IMR-90 (cell line): ENCODE data around the gene COL18A1. TPM values are rescaled to one million over a fixed set of nuclear protein-coding genes. Genes with fewer than 3 reads are reported as not detected.

Source experiments
- ATAC-seq: fragments of 200-7000 bp; cut with Tn5 transposase; 2 replicates; pipeline ENCODE4 v1.9.1; 2020; ENCODE audit warnings: low read depth, mild to moderate bottlenecking, moderate library complexity
- BruUV-seq: library from RNA; stranded (reverse); fragments of 400-500 nt; replicated peaks from 2 replicates; lab custom pipeline; 2021; lab: Mats Ljungman, UMichigan
- CTCF ChIA-PET: fragments of 300-600 bp; formaldehyde crosslinking; extraction: SDS; loops from one replicate; lab custom pipeline; 2021; ENCODE audit warnings: antibody characterized with exemption; lab: Yijun Ruan, JAX
- POLR2A ChIA-PET: fragments of 300-600 bp; sonication (Branson Sonifier 250); formaldehyde crosslinking; loops from one replicate; lab custom pipeline; 2022; ENCODE audit warnings: antibody characterized with exemption; ENCODE audit not compliant: unreplicated experiment; lab: Charles Lee
- DNase-seq: peaks from one replicate; pipeline ENCODE4 v3.0.0; 2013
- H2AFZ ChIP-seq: replicated peaks from 2 replicates; pipeline ENCODE3; 2013; ENCODE audit warnings: low read length, mild to moderate bottlenecking; ENCODE audit not compliant: poor library complexity
- H2AK5ac ChIP-seq: 2 replicates; pipeline ENCODE4 v1.6.1; 2013; ENCODE audit warnings: low read depth, low read length, inconsistent platforms
- H2AK9ac ChIP-seq: replicated peaks from 2 replicates; pipeline ENCODE3; 2013; ENCODE audit warnings: mild to moderate bottlenecking, low read depth, low read length, moderate library complexity; ENCODE audit not compliant: poor library complexity
- H2BK120ac ChIP-seq: 2 replicates; pipeline ENCODE4 v1.6.1; 2013; ENCODE audit warnings: low read depth, low read length, inconsistent platforms
- H2BK15ac ChIP-seq: 3 replicates; pipeline ENCODE4 v1.6.1; 2013; ENCODE audit warnings: low read depth, low read length, inconsistent platforms
- H2BK20ac ChIP-seq: 2 replicates; pipeline ENCODE4 v1.6.1; 2013; ENCODE audit warnings: low read depth, mild to moderate bottlenecking, inconsistent platforms, low read length, moderate library complexity
- H2BK5ac ChIP-seq: 2 replicates; pipeline ENCODE4 v1.6.1; 2013; ENCODE audit warnings: mild to moderate bottlenecking, low read depth, low read length, inconsistent platforms; ENCODE audit not compliant: poor library complexity, severe bottlenecking
- H3K14ac ChIP-seq: replicated peaks from 2 replicates; pipeline ENCODE4 v1.6.1; 2013; ENCODE audit warnings: low read depth, low read length, inconsistent platforms
- H3K18ac ChIP-seq: 2 replicates; pipeline ENCODE4 v1.6.1; 2013; ENCODE audit warnings: low read depth, low read length, control low read depth
- H3K23ac ChIP-seq: 2 replicates; pipeline ENCODE4 v1.6.1; 2013; ENCODE audit warnings: low read depth, low read length, inconsistent platforms
- H3K27ac ChIP-seq: 2 replicates; pipeline ENCODE4 v1.5.1; 2013; ENCODE audit warnings: mild to moderate bottlenecking, control low read depth, low read length; ENCODE audit not compliant: insufficient read depth
- H3K27me3 ChIP-seq: 2 replicates; pipeline ENCODE4 v1.6.1; 2013; ENCODE audit warnings: low read length; ENCODE audit not compliant: control insufficient read depth, insufficient read depth
- H3K36me3 ChIP-seq: 2 replicates; pipeline ENCODE4 v1.6.1; 2013; ENCODE audit warnings: low read length, mixed read lengths; ENCODE audit not compliant: control insufficient read depth, insufficient read depth
- H3K4ac ChIP-seq: 2 replicates; pipeline ENCODE4 v1.6.1; 2013; ENCODE audit warnings: low read depth, low read length, inconsistent platforms
- H3K4me1 ChIP-seq: 2 replicates; pipeline ENCODE4 v1.6.1; 2013; ENCODE audit warnings: low read length, mixed read lengths; ENCODE audit not compliant: control insufficient read depth, insufficient read depth
- H3K4me2 ChIP-seq: 2 replicates; pipeline ENCODE4 v1.6.1; 2013; ENCODE audit warnings: low read depth, mild to moderate bottlenecking, control low read depth, low read length, moderate library complexity
- H3K4me3 ChIP-seq: 2 replicates; pipeline ENCODE4 v1.5.1; 2013; ENCODE audit warnings: low read depth, mild to moderate bottlenecking, control low read depth, low read length, moderate library complexity; ENCODE audit not compliant: insufficient read depth
- H3K56ac ChIP-seq: 2 replicates; pipeline ENCODE4 v1.6.1; 2013; ENCODE audit warnings: low read length, inconsistent platforms; ENCODE audit not compliant: insufficient read depth; ENCODE audit errors: extremely low read depth
- H3K79me1 ChIP-seq, 2 experiments: 2 replicates each; pipeline ENCODE4 v1.6.1; 2013; ENCODE audit warnings: low read length in 2 of 2, inconsistent platforms in 1 of 2, low read depth in 1 of 2
- H3K9ac ChIP-seq: 2 replicates; pipeline ENCODE4 v1.6.1; 2013; ENCODE audit warnings: low read depth, low read length, control low read depth
- H3K9me1 ChIP-seq: 2 replicates; pipeline ENCODE4 v1.6.1; 2013; ENCODE audit warnings: low read length, inconsistent platforms; ENCODE audit not compliant: insufficient read depth
- H3K9me3 ChIP-seq: 2 replicates; pipeline ENCODE4 v1.6.1; 2013; ENCODE audit warnings: low read length; ENCODE audit not compliant: control insufficient read depth, insufficient read depth
- H4K20me1 ChIP-seq: 2 replicates; pipeline ENCODE4 v1.6.1; 2013; ENCODE audit warnings: low read length, inconsistent platforms; ENCODE audit not compliant: insufficient read depth
- H4K5ac ChIP-seq: 2 replicates; pipeline ENCODE4 v1.6.1; 2013; ENCODE audit warnings: mild to moderate bottlenecking, low read depth, low read length, control low read depth
- H4K8ac ChIP-seq, 2 experiments: 2 replicates each; pipeline ENCODE4 v1.6.1; 2013; ENCODE audit warnings: low read depth in 2 of 2, low read length in 2 of 2, control low read depth in 1 of 2, inconsistent platforms in 1 of 2
- H4K91ac ChIP-seq: 2 replicates; pipeline ENCODE4 v1.6.1; 2013; ENCODE audit warnings: low read depth, low read length, inconsistent platforms; ENCODE audit not compliant: insufficient read depth
- BHLHE40 ChIP-seq: fragments of 150-350 bp; IDR thresholded peaks from 2 replicates; pipeline ENCODE4 v1.6.1; 2016; ENCODE audit warnings: mild to moderate bottlenecking, low read depth, low read length
- CEBPB ChIP-seq: IDR thresholded peaks from 2 replicates; pipeline ENCODE4 v1.6.1; 2012; ENCODE audit warnings: low read depth, low read length, improper control_type of control experiment
- CHD1 ChIP-seq: IDR thresholded peaks from 2 replicates; pipeline ENCODE4 v1.6.1; 2012; ENCODE audit warnings: low read depth, low read length, improper control_type of control experiment
- FOS ChIP-seq: fragments of 150-350 bp; IDR thresholded peaks from 2 replicates; pipeline ENCODE4 v1.6.1; 2016; ENCODE audit warnings: low read depth, low read length
- MAFK ChIP-seq: IDR thresholded peaks from 2 replicates; pipeline ENCODE4 v1.6.1; 2012; ENCODE audit warnings: low read depth, low read length, improper control_type of control experiment
- MAZ ChIP-seq: IDR thresholded peaks from 2 replicates; pipeline ENCODE4 v1.6.1; 2012; ENCODE audit warnings: low read depth, mild to moderate bottlenecking, low read length, improper control_type of control experiment, moderate library complexity, borderline replicate concordance
- MXI1 ChIP-seq: IDR thresholded peaks from 2 replicates; pipeline ENCODE4 v1.6.1; 2012; ENCODE audit warnings: low read depth, mild to moderate bottlenecking, low read length, moderate library complexity, borderline replicate concordance
- NFE2L2 ChIP-seq: fragments of 150-350 bp; IDR thresholded peaks from 2 replicates; pipeline ENCODE4 v1.6.1; 2016; ENCODE audit warnings: low read depth, mild to moderate bottlenecking, low read length
- POLR2A ChIP-seq: IDR thresholded peaks from 2 replicates; pipeline ENCODE4 v1.6.1; 2012; ENCODE audit warnings: mild to moderate bottlenecking, low read depth, low read length
- RAD21 ChIP-seq: IDR thresholded peaks from 2 replicates; pipeline ENCODE4 v1.6.1; 2012; ENCODE audit warnings: low read length, improper control_type of control experiment
- RCOR1 ChIP-seq: IDR thresholded peaks from 2 replicates; pipeline ENCODE4 v1.6.1; 2012; ENCODE audit warnings: mild to moderate bottlenecking, low read length, improper control_type of control experiment; ENCODE audit not compliant: insufficient replicate concordance
- RFX5 ChIP-seq: IDR thresholded peaks from 2 replicates; pipeline ENCODE4 v1.8.0; 2012; ENCODE audit warnings: low read depth, mild to moderate bottlenecking, low read length, moderate library complexity
- SMC3 ChIP-seq: fragments of 150-350 bp; IDR thresholded peaks from 2 replicates; pipeline ENCODE4 v1.6.1; 2016; ENCODE audit warnings: low read depth, mild to moderate bottlenecking, antibody characterized with exemption, low read length, moderate library complexity
- WGBS, 2 experiments: methylation state at CpG; one replicate each; pipeline versions ENCODE4 v1.1.5 to v1.1.7; 2013; ENCODE audit warnings: missing lambda C conversion rate in 2 of 2; ENCODE audit not compliant: insufficient read length in 1 of 2; ENCODE audit errors: extremely low coverage in 2 of 2; 5-methylcytosine and 5-hydroxymethylcytosine counted together
- dilution Hi-C: fragments of 300-500 bp; cut with HindIII; formaldehyde crosslinking; loops from one replicate; pipeline ENCODE4 v1.14.3; 2018; ENCODE audit warnings: low sequenced_read_pairs; ENCODE audit not compliant: unreplicated experiment
- in situ Hi-C: fragments of 300-500 bp; cut with MboI; formaldehyde crosslinking; loops from 3 replicates; pipeline ENCODE4 v1.14.3; 2019; ENCODE audit warnings: low sequenced_read_pairs, inconsistent platforms, mixed read lengths
- intact Hi-C: fragments of 100-400 bp; cut with micrococcal nuclease; formaldehyde crosslinking; loops from 2 replicates; pipeline ENCODE4 v1.10.0; 2022
- polyA plus RNA-seq, 3 experiments: library from polyadenylated mRNA; depleted of rRNA; stranded (reverse); fragments of >200 nt; gene quantifications; 2 replicates each; pipeline ENCODE4 v1.2.3, GENCODE V29; 2012; ENCODE audit warnings: low replicate concordance in 1 of 3
- total RNA-seq: library from RNA; depleted of rRNA; stranded (reverse); fragments of >200 nt; gene quantifications from 2 replicates; pipeline ENCODE4 v1.2.3, GENCODE V29; 2012
- TF ChIP-seq, protein P1 (sequence below): fragments of 150-350 bp; IDR thresholded peaks from 2 replicates; pipeline ENCODE4 v1.6.1; 2016; ENCODE audit warnings: low read depth, mild to moderate bottlenecking, low read length, moderate library complexity, borderline replicate concordance
- TF ChIP-seq, protein P2 (sequence below): fragments of 150-350 bp; IDR thresholded peaks from 2 replicates; pipeline ENCODE4 v1.6.1; 2017; ENCODE audit warnings: mild to moderate bottlenecking, antibody characterized with exemption, low read length, low read depth
- TF ChIP-seq, protein P3 (sequence below): conservative IDR thresholded peaks from 2 replicates; pipeline ENCODE4 v1.5.1; 2012; ENCODE audit warnings: mild to moderate bottlenecking, low read depth, low read length, improper control_type of control experiment

COL18A1 gene
- total and polyA plus RNA-seq, 2 of the 4 experiments (the other 2 are of a cell fraction), result 4.3 to 46.7 TPM

DNA sequence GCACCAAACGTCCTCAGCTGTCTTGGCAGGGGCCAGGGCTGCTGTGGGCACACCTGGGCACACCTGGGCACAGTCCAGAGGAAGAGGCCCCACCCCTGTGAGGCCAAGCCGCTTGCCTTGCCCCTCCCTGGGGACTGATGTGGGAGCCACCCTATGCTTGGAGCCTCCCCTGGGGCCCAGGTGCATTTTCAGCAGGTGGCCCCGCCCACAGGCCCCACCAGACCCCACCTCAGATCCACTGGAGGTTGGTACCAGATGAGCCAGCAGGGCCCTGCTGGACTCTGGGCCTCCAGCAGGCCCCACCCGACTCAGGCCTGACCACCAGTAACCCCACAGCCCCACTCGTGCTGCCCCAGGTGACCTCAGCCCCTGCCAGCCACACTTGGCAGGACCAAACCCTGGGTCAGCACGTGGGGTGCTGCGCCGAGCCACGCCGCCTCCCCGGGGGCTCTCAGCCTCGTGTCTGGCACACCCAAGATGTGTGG lies 128.4 kb downstream of the COL18A1 start:
- Histone ChIP-seq H3K9me1 (peaks cover 14% of the 10 kb centered on the region), H3K56ac (no peak overlapping the region), H4K20me1 (peaks cover 10% of the 10 kb centered on the region; the same call in 1 of the 2 replicates), H3K79me1 (peaks cover 8 to 13% of the 10 kb centered on the region in 2 experiments; a peak in 2 of 4 replicates), H3K9me3 (no peaks in the 10 kb centered on the region), H3K4me3 (no peak overlapping the region), H3K4me1 (peaks cover 4% of the 10 kb centered on the region), H4K5ac (no peak overlapping the region), H4K91ac (no peak overlapping the region), H3K27me3 (no peaks in the 10 kb centered on the region), H2AFZ (no peak overlapping the region), H3K14ac (no peak overlapping the region), H2BK20ac (no peak overlapping the region), H3K4ac (no peak overlapping the region), H3K4me2 (no peak overlapping the region), H2AK9ac (peak overlapping the region; percentile 31), H3K9ac (no peak overlapping the region), H2BK120ac (no peak overlapping the region), H2AK5ac (no peak overlapping the region), H3K36me3 (peaks cover 20% of the 10 kb centered on the region), H4K8ac (no peak overlapping the region), H3K27ac (no peak overlapping the region), H3K18ac (no peak overlapping the region), H3K23ac (no peak overlapping the region), H2BK5ac (no peak overlapping the region), H2BK15ac (no peak overlapping the region)
- no TSS peak for BruUV-seq
- 88% methylated on average over 7 of the region's 12 CpGs; no CpG with 5 or more reads in 1 of the 2 experiments for WGBS, 2 experiments
- ATAC-seq, result no peak
- intact Hi-C loops, result no loop called here
- CTCF ChIA-PET, result interaction anchor here (0.7 kb wide), 1 partner anchor 412 kb away, joined by 3 read pairs; no protein-coding TSS in a partner anchor
- POLR2A ChIA-PET, result no interaction called here
- dilution Hi-C loops, result no loop called here
- no peak for DNase-seq
- in situ Hi-C loops, result no loop called here
- TF ChIP-seq FOS (no peak), RCOR1 (no peak), BHLHE40 (no peak), POLR2A (no peak), CEBPB (no peak), RAD21 (no peak), NFE2L2 (no peak), MAZ (no peak), MXI1 (no peak), CHD1 (no peak), SMC3 (no peak), MAFK (no peak), RFX5 (no peak)
- TF ChIP-seq, protein P1, sequence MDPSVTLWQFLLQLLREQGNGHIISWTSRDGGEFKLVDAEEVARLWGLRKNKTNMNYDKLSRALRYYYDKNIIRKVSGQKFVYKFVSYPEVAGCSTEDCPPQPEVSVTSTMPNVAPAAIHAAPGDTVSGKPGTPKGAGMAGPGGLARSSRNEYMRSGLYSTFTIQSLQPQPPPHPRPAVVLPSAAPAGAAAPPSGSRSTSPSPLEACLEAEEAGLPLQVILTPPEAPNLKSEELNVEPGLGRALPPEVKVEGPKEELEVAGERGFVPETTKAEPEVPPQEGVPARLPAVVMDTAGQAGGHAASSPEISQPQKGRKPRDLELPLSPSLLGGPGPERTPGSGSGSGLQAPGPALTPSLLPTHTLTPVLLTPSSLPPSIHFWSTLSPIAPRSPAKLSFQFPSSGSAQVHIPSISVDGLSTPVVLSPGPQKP, result no peak
- TF ChIP-seq, protein P2, sequence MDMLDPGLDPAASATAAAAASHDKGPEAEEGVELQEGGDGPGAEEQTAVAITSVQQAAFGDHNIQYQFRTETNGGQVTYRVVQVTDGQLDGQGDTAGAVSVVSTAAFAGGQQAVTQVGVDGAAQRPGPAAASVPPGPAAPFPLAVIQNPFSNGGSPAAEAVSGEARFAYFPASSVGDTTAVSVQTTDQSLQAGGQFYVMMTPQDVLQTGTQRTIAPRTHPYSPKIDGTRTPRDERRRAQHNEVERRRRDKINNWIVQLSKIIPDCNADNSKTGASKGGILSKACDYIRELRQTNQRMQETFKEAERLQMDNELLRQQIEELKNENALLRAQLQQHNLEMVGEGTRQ, result no peak
- TF ChIP-seq, protein P3, sequence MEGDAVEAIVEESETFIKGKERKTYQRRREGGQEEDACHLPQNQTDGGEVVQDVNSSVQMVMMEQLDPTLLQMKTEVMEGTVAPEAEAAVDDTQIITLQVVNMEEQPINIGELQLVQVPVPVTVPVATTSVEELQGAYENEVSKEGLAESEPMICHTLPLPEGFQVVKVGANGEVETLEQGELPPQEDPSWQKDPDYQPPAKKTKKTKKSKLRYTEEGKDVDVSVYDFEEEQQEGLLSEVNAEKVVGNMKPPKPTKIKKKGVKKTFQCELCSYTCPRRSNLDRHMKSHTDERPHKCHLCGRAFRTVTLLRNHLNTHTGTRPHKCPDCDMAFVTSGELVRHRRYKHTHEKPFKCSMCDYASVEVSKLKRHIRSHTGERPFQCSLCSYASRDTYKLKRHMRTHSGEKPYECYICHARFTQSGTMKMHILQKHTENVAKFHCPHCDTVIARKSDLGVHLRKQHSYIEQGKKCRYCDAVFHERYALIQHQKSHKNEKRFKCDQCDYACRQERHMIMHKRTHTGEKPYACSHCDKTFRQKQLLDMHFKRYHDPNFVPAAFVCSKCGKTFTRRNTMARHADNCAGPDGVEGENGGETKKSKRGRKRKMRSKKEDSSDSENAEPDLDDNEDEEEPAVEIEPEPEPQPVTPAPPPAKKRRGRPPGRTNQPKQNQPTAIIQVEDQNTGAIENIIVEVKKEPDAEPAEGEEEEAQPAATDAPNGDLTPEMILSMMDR, result no peak
